Naive B cell (primary cell): ENCODE measurements around the gene CCN2. TPM values are rescaled to one million over a fixed set of nuclear protein-coding genes. Genes with fewer than 3 reads are reported as not detected.

Experiments
- ATAC-seq, 2 donors: fragments of 150-1000 bp; cut with Tn5 transposase; 2 replicates each; pipeline ENCODE4 v1.10.0; 2021; ENCODE audit warnings: low read depth in 2 of 2, mild to moderate bottlenecking in 2 of 2, moderate library complexity in 2 of 2
- DNase-seq: peaks from one replicate; pipeline ENCODE4 v3.0.0; 2022
- H3K27ac Mint-ChIP-seq, 6 donors: one replicate each; pipeline ENCODE4 v1.8.0; 2020 to 2022; ENCODE audit warnings: mild to moderate bottlenecking in 6 of 6, mixed read lengths in 6 of 6, moderate library complexity in 5 of 6, inconsistent platforms in 2 of 6
- H3K27me3 Mint-ChIP-seq, 3 donors: one replicate each; pipeline ENCODE4 v1.8.0; 2021 to 2022; ENCODE audit warnings: mixed read lengths in 3 of 3, mild to moderate bottlenecking in 1 of 3
- H3K36me3 Mint-ChIP-seq, 2 donors: one replicate each; pipeline ENCODE4 v1.8.0; 2020 to 2022; ENCODE audit warnings: mixed read lengths in 2 of 2, inconsistent platforms in 1 of 2, mild to moderate bottlenecking in 1 of 2
- H3K4me1 Mint-ChIP-seq, 3 donors: one replicate each; pipeline ENCODE4 v1.8.0; 2020 to 2022; ENCODE audit warnings: mixed read lengths in 3 of 3, inconsistent platforms in 1 of 3, mild to moderate bottlenecking in 1 of 3, moderate library complexity in 1 of 3
- H3K4me3 Mint-ChIP-seq, 8 donors: one replicate each; pipeline ENCODE4 v1.8.0; 2020 to 2022; ENCODE audit warnings: mild to moderate bottlenecking in 8 of 8, mixed read lengths in 8 of 8, moderate library complexity in 8 of 8, inconsistent platforms in 2 of 8
- H3K9me3 Mint-ChIP-seq, 7 donors: one replicate each; pipeline ENCODE4 v1.8.0; 2020 to 2022; ENCODE audit warnings: mixed read lengths in 7 of 7, mild to moderate bottlenecking in 5 of 7, inconsistent platforms in 2 of 7, moderate library complexity in 1 of 7
- polyA plus RNA-seq, 6 donors: library from polyadenylated mRNA; unstranded; fragments of 300-500 nt; fragmentation: Illumina TruSeq; gene quantifications; one replicate each; pipeline ENCODE4 v1.2.3, GENCODE V29; 2021; ENCODE audit warnings: low read depth in 6 of 6

Gene CCN2
- polyA plus RNA-seq, 6 donors from 2014 or later = 1.3 to 7.9 (median 3.5) TPM; not detected in 1

DNA sequence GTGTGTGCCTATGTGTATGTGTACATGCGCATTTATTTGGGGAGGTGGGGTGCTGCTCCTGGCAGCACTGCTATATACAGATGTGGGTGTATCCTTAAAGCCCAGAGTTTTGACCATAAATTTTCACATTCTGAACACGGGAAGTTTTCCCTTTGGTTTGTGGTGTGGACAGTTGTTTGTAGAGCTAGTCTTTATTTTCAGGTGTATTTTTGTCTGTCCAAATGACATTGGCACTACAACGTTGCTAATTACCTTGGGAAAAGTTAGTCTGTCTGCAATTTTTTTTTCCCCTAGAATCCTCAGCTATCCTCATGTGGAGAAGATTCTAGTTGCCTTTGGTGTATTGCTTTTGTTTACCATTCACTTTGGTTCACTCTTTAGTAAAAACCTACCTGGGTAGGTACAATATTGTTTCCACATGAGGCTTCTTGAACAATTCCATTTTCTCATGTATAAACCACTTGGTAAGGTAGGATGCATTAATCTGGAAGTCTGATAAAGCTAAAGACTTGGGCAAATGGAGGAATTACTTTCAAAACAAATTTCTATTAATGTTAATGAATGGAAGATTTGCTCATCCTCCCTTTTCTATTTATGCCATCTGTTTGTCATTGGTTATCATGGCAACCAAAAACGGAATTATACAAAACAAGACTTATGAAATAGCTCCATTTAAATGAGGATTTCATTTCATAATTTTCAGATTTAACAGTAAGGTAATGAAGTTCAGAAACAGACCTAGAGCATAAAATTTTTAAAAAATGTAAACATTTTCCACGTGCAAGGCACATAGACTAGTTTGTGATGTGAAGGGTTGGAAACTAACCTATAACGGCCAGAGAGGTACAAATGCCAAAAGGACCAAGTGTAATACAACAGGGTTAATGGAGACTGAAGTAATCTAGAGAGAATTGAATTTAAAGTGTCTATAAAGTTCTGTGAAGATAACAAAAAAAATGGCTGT is 3.9 kb downstream of the CCN2 start:
- ATAC-seq = no peak
- no peak overlapping the region for H3K27ac Mint-ChIP-seq
- peaks cover 21 to 33% (median 27%) of the 10 kb centered on the region in 3 donors for H3K4me1 Mint-ChIP-seq

DNA sequence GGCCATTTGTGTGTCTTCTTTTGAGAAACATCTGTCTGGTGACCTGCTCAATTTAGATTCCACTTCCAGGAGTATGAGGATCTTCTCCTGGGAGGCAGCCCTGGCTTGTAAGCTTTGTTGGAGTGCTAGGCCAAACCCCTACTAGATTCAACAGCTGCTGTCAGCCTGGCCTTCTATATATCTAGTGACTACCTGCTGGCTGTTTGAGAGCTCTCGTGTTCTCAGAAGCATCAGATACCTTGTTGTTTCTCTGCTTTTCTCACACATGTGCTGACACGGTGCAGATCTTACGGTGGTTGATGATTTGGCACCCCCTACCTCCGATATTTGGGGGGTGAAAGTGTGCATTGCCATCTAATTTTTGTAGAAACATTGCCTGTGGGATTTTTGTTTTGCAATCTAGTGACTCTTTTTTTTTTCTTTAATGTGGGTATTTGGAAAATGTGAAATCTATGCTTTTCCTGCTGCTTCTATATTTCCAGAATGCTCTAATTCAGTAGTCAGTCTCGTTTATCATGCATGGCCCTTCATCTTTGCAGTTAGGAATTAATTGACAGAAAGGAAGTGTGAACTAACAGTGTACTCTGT is 4.7 kb downstream of the CCN2 start:
- H3K9me3 Mint-ChIP-seq = no peaks in the 10 kb centered on the region
- no peak for ATAC-seq
- no peak for DNase-seq
- H3K27me3 Mint-ChIP-seq = peaks cover under 1 to 5% (median under 1%) of the 10 kb centered on the region in 3 donors
- peaks cover 16 to 29% (median 23%) of the 10 kb centered on the region in 3 donors for H3K4me1 Mint-ChIP-seq
- no peaks in the 10 kb centered on the region for H3K36me3 Mint-ChIP-seq
- H3K27ac Mint-ChIP-seq = peak overlapping the region in 1 of 6 donors; percentile 63
- H3K4me3 Mint-ChIP-seq = no peak overlapping the region

More for the DNA sequence above, 3.9 kb downstream of the CCN2 start:
- Mint-ChIP-seq H3K9me3 (no peaks in the 10 kb centered on the region), H3K27me3 (peaks cover 5% of the 10 kb centered on the region in 3 donors), H3K4me3 (no peak overlapping the region), H3K36me3 (no peaks in the 10 kb centered on the region)
- no peak for DNase-seq

DNA sequence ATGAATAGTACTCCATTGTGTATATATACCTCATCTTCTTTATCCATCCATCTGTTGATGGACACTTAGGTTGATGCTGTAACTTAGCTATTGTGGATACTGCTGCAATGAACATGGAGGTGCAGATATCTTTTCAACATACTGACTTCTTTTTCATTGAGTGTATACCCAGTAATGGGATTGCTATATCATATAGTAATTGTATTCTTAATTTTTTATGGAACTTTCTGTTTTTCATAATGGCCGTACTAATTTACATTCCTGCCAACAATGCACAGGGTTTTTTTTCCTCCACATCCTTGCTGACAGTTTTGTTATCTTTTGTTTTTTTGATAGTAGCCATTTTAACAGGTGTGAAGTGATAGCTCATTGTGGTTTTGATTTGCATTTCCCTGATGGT is 5.2 kb downstream of the CCN2 start:
- DNase-seq = no peak
- Mint-ChIP-seq H3K4me3 (no peak overlapping the region), H3K27ac (no peak overlapping the region), H3K27me3 (peaks cover 0 to 5% (median 0%) of the 10 kb centered on the region in 3 donors), H3K9me3 (no peaks in the 10 kb centered on the region), H3K4me1 (peaks cover 14 to 26% (median 20%) of the 10 kb centered on the region in 3 donors), H3K36me3 (no peaks in the 10 kb centered on the region)
- ATAC-seq = no peak

DNA sequence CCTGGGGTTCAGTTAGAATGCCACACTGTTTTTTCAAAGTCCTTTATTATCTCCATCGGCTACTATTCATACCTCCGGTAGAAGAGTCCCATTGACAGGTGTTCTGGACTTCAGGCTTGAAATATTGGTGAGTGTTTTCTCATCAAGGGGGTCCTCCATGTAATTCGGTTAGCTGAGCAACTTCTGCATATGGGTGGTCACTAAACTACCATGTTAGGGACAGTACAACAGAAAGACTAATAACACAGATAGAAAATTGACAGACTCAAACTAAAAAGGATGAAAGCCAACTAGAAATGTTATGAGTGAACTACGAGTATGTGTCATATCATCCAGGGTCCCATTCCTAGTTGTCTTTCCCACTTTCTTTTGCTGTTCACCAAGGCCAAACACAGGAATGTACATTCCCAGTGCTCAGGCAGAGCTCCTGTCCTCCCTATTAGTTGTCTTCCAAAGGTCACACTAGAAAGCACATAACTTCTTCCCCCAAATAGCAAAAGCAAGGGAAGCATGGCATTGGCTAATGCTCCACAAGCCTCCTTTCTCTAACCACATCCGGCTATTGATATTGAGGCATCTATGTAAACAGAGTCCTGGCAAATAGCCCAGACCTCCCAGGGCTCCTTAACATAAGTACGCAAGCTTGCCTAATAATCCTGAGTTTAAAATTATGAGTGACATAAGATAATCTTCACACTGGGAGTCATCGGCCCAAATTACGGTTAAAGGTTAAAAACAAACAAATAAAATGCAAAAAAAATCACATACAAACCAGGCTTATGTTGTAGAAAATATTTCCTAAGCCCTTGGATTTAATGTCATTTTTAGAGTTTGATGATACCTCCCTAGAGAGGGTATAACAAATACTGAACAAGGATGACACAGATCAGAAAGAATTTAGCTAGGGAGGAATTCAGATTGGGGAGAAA is 13.2 kb downstream of the CCN2 start:
- ATAC-seq (no peak), DNase-seq (no peak)
- Mint-ChIP-seq H3K9me3 (no peaks in the 10 kb centered on the region), H3K36me3 (no peaks in the 10 kb centered on the region), H3K27me3 (peaks cover 0 to 6% (median 0%) of the 10 kb centered on the region in 3 donors), H3K4me3 (no peak overlapping the region), H3K4me1 (no peaks in the 10 kb centered on the region), H3K27ac (no peak overlapping the region)

DNA sequence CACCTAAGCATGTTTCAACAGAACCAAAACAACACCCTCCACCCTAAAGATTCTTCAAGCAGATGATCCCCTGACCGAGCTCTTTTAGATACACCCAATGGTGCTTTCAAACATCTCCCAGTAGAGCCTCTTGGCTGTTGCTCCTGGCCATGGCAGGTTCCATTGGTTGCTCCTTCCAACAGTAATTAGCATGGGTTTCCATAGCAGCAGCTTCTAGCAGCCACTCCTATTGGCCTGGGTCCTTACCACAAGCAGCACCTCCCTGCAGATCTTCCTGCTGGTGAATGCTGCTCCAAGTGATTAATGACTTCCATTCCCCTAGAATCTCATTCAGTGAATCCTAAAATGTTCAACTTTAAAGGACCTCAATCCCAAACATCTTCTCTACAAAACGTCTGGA is 13.9 kb downstream of the CCN2 start:
- ATAC-seq (no peak), DNase-seq (no peak)
- Mint-ChIP-seq H3K4me3 (no peak overlapping the region), H3K9me3 (no peaks in the 10 kb centered on the region), H3K27ac (no peak overlapping the region), H3K4me1 (no peaks in the 10 kb centered on the region), H3K27me3 (peaks cover 0 to 6% (median 0%) of the 10 kb centered on the region in 3 donors), H3K36me3 (no peaks in the 10 kb centered on the region)

DNA sequence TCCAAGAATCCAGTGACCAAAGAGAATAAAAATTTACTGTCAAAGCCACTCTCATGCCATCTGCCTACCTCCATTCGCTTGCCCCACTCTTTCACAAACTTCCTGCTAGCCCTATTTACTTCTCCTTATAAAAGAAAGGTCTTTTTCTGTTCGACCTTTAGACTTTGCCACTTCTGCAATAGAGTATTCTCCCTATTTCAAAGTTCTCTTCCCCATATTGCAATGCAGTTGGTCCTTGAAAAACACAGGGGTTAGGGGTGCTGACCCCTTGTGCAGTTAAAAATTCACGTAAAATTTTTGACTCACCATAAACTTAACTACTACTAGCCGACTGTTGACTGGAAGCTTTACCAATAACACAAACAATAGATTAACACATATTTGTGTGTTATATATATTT is 15.0 kb downstream of the CCN2 start:
- Mint-ChIP-seq H3K27me3 (peaks cover 0 to 11% (median 0%) of the 10 kb centered on the region in 3 donors), H3K27ac (no peak overlapping the region), H3K4me1 (no peaks in the 10 kb centered on the region), H3K4me3 (no peak overlapping the region), H3K9me3 (no peaks in the 10 kb centered on the region), H3K36me3 (no peaks in the 10 kb centered on the region)
- DNase-seq = no peak
- ATAC-seq = no peak

DNA sequence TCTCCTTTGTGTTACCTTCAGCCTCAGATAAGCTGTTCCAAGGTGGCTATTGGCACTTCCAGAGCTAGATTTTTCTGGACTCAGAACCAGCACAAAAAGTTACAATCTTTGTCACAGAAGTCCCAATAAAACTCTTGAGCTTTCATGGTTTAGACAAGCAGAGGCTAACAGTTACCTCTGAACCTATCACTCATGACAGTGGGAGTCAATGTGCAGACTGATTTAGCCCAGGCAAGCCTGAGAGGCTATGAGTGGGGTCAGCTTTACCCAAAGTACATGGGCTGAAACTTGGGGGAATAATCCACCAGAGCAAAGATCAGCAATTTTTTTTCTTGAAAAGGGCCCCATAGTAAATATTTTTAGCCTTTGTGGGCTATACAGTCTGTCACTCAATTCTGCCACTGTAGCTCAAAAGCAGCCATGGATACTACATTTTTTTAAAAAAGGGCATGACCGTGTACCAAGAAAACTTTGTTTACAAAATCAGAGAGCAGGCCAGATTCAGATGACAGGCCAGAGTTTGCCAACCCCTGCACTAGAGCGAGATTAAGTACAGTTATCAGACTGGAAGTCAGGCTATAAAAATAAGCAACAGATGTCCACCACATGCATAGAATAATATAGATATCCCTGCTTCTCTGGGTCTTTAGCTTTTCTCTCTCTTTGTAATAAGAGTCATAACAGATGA is 20.0 kb downstream of the CCN2 start:
- no peak for DNase-seq
- Mint-ChIP-seq H3K9me3 (no peaks in the 10 kb centered on the region), H3K4me3 (no peak overlapping the region), H3K4me1 (no peaks in the 10 kb centered on the region), H3K27ac (no peak overlapping the region), H3K27me3 (peaks cover 0 to 11% (median 0%) of the 10 kb centered on the region in 3 donors), H3K36me3 (no peaks in the 10 kb centered on the region)
- no peak for ATAC-seq

DNA sequence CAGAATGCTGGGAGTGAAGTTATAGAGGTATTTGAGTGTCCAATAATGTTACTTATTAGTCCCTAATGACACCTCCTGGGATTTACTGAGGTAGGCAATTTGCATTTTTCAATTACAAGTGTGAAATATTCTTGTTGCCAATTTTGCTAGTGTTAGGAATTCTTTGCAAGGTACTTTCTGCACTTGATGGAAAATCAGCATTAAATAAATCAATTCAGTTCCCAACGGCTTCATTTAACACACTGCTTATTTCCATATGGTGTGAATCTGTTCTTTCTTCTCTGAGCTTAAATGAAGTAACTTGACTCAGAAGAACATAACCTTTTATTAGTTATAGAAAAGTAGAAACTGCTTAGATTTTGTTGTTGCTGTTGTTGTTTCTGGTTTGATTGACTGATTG is 21.2 kb downstream of the CCN2 start:
- Mint-ChIP-seq H3K9me3 (peaks cover 0 to 2% (median 0%) of the 10 kb centered on the region in 7 donors), H3K36me3 (no peaks in the 10 kb centered on the region), H3K27ac (no peak overlapping the region), H3K27me3 (peaks cover 0 to 13% (median 0%) of the 10 kb centered on the region in 3 donors), H3K4me1 (no peaks in the 10 kb centered on the region), H3K4me3 (no peak overlapping the region)
- no peak for DNase-seq
- ATAC-seq = no peak

DNA sequence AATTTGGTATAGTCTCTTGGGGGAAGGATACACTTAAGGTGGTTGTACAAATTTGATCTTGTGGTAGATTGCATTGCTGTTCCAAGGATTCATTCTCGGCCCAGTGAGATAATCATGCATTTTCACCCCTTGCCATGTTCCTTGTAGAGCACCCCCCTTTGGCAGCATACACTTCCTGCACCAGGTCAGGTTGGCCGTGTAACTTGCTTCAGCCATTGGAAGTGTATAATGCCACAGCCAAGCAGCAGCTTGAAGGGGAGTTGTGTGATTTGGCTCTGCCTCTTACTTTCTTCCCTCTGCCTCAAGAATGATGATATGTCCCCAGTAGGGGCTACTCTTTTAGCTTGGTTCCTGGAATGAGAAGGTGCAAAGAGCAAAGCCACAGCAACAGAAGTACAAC is 21.9 kb downstream of the CCN2 start:
- ATAC-seq = no peak
- DNase-seq = no peak
- no peaks in the 10 kb centered on the region for H3K36me3 Mint-ChIP-seq
- peak overlapping the region in 3 of 6 donors; percentile 7 to 38 (median 15) for H3K27ac Mint-ChIP-seq
- no peak overlapping the region for H3K4me3 Mint-ChIP-seq
- H3K27me3 Mint-ChIP-seq = peaks cover 0 to 15% (median 0%) of the 10 kb centered on the region in 3 donors
- no peaks in the 10 kb centered on the region for H3K4me1 Mint-ChIP-seq
- H3K9me3 Mint-ChIP-seq = peaks cover 0 to 4% (median 0%) of the 10 kb centered on the region in 7 donors

DNA sequence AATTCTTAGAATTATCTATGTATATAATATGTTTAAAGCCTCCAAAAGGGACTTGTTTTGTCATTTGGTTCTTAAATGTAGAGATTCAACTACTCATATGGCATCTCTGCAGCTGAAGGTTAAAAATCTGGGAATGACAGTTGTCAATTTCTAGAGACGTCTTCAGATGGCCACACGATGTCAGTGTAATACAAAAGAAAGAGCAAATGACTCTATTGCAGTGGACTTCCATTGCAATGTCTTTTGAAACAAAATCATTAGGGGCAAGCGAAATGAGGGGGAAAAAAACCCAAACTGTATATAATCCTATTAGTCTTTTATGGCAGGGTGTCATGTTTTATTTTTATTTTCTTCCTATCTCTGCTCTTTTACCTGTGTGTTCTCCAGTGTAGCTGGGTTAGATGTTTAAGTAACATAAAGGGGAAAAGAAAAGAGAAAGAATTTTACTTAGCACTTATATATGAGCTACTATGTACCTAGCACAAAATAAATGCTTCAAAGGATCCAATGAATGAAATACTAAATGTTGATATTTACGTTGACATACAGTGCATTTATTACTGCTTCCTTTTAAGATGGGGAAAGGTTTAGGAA is 26.2 kb downstream of the CCN2 start:
- H3K36me3 Mint-ChIP-seq = no peaks in the 10 kb centered on the region
- H3K27ac Mint-ChIP-seq = no peak overlapping the region
- H3K4me1 Mint-ChIP-seq = no peaks in the 10 kb centered on the region
- DNase-seq (no peak), ATAC-seq (peak in 1 of 2 donors; percentile 45)
- H3K4me3 Mint-ChIP-seq = no peak overlapping the region
- peaks cover 0 to 28% (median 19%) of the 10 kb centered on the region in 7 donors for H3K9me3 Mint-ChIP-seq
- H3K27me3 Mint-ChIP-seq = peaks cover 1 to 7% (median 1%) of the 10 kb centered on the region in 3 donors

DNA sequence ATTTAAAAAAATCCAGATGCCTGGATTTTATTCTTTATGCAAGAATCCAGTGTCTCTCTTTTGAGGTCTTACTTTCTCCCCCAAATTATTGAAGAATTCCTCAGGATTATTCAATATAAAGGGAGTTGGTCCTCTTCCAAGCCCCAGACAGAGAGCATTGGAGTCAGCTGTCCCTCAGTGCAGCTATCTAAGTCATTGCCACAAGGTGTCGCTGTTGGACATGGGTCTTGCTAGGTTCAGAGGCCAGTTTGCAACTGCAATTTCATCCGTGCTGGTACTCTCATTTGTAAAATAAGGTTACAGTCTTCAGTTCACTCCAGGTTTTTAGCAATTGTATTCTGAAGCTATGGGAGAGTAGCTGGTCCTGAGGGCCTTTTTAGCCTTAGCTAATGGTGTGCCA is 27.8 kb downstream of the CCN2 start:
- Mint-ChIP-seq H3K4me3 (no peak overlapping the region), H3K36me3 (no peaks in the 10 kb centered on the region), H3K27ac (peak overlapping the region in 1 of 6 donors; percentile 56), H3K9me3 (peaks cover 0 to 28% (median 19%) of the 10 kb centered on the region in 7 donors), H3K27me3 (peaks cover 8 to 12% (median 11%) of the 10 kb centered on the region in 3 donors), H3K4me1 (peaks cover 0 to under 1% (median under 1%) of the 10 kb centered on the region in 3 donors)
- peak; percentile 34 for DNase-seq
- ATAC-seq = peak; percentile 73 to 80

DNA sequence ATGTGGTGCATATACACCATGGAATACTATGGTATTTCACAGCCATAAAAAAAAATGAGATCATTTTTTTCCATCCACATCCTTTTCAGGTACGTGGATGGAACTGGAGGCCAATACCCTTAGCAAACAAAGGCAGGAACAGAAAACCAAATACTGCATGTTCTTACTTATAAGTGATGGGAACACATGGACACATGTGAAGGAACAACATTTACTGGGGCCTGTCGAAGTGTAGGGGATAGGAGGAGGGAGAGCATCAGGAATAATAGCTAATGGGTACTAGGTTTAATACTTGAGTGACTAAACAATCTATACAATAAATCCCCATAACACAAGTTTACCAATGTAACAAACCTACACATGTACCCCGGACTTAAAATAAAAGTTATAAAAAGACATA is 30.5 kb downstream of the CCN2 start:
- no peak overlapping the region for H3K4me3 Mint-ChIP-seq
- no peak for DNase-seq
- peaks cover 16 to 30% (median 18%) of the 10 kb centered on the region in 3 donors for H3K27me3 Mint-ChIP-seq

More for the DNA sequence above, 30.5 kb downstream of the CCN2 start:
- Mint-ChIP-seq H3K9me3 (peaks cover 0 to 33% (median 20%) of the 10 kb centered on the region in 7 donors), H3K36me3 (peaks cover 0 to 12% of the 10 kb centered on the region in 2 donors), H3K27ac (no peak overlapping the region), H3K4me1 (peaks cover 16 to 24% (median 21%) of the 10 kb centered on the region in 3 donors)
- ATAC-seq = no peak
